22Rv1 (cell line): ENCODE results near the gene SKI.

Experiments used
- H3K27ac ChIP-seq: fragments of 450-650 bp; 2 replicates; pipeline ENCODE4 v1.5.1; 2017
- ZFX ChIP-seq: fragments of 450-650 bp; IDR thresholded peaks from 2 replicates; pipeline ENCODE4 v1.6.1; 2017; ENCODE audit warnings: antibody characterized with exemption, borderline replicate concordance
- TF ChIP-seq, protein P1 (sequence below): fragments of 450-650 bp; IDR thresholded peaks from 2 replicates; pipeline ENCODE4 v1.5.1; 2017; ENCODE audit warnings: mild to moderate bottlenecking

Gene SKI

DNA sequence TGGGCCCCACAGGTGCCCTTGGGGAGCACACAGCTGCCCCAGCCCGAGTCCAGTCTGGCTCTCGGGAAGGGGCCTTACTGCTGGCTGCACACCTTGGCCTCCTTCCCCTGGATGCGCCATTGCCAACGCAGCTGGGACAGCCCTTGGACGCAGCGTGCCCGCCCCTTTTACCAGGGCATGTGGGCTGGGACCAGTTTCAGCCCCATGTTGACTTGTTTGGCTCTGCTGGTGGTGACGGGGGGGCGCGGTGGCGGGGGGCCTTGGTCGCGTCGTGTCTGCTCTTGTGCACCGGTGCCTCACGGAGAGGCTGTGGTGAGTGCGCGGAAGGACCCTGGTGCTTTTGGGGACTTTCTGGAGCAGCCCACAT, 19.6 kb downstream of the SKI start:
- H3K27ac ChIP-seq, result 0 out of 2 replicates have a peak overlapping the region, but pooled peaks have one; percentile 29
- TF ChIP-seq ZFX, result no peak
- TF ChIP-seq, protein P1, sequence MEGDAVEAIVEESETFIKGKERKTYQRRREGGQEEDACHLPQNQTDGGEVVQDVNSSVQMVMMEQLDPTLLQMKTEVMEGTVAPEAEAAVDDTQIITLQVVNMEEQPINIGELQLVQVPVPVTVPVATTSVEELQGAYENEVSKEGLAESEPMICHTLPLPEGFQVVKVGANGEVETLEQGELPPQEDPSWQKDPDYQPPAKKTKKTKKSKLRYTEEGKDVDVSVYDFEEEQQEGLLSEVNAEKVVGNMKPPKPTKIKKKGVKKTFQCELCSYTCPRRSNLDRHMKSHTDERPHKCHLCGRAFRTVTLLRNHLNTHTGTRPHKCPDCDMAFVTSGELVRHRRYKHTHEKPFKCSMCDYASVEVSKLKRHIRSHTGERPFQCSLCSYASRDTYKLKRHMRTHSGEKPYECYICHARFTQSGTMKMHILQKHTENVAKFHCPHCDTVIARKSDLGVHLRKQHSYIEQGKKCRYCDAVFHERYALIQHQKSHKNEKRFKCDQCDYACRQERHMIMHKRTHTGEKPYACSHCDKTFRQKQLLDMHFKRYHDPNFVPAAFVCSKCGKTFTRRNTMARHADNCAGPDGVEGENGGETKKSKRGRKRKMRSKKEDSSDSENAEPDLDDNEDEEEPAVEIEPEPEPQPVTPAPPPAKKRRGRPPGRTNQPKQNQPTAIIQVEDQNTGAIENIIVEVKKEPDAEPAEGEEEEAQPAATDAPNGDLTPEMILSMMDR, result no peak

DNA sequence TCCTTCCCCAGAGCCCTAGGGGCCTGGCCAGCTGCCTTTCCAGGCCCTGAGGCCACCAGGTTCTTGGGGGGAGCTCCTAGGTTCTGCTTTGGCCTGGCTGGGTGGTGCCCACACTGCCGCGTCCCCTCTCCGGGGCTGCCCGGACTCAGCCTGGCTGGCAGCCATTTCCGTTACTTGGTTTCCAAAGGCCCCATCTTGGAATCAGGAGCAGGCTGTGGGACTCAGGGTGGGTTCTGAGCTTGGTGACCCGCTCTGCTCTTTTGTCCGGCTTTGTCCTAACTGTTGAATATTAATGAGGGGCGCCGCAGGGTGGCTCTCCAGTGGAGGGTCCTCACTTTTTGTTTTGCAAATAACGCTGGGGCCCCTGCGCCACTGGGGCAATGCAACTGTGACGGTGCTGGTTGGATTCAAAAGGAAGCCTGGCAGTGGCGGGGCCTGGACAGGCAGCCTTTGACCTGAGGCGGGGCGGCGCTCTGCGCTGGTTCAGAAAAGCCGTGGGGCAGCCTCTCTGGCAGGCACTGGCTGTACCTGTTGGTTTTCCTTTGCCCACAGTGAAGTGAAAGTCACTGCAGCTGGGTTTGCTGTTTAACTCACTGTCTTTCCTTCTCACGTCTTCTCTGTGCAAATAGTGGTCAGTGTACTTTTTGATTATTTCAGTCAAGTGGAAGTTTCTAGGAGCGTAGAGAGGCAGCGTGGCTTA, 20.2 kb downstream of the SKI start:
- TF ChIP-seq, protein P1, result no peak
- TF ChIP-seq ZFX, result no peak
- H3K27ac ChIP-seq, result 0 out of 2 replicates have a peak overlapping the region, but pooled peaks have one; percentile 29

DNA sequence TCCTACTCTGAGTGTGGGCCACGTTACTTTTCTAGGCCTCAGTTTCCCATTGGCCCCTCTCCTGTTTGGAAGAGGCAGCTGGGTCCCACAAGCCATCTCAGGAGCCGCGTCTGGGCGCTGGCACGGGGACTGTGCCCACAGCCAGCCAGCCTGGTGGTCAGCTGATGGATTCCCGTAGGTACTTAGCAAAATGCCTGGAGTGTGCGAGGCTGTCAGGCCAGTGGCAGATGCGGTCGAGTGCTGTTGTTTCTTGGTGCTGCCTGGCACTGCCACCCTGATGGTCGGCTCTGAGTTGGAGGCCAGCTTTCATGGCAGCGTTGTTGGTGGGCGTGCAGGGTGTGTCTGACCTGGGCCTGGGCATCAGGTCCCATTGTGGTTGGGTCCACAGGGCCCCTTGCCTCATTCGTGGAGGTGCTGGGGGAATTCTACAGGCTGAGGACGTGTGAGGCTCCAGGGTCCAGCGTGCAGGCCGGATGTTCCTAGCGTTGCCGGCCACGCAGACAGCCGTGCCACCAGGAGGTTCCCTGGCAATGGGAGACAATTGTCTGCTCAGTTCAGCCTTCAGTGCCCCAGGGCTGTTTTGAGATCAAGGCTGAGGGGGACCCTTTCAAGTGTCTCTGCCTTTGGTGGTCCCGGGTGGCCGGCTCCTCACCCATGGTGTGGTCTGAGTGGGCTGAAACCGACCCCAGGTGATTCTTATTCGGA, 20.9 kb downstream of the SKI start:
- TF ChIP-seq, protein P1, result no peak
- TF ChIP-seq ZFX, result no peak
- 0 out of 2 replicates have a peak overlapping the region, but pooled peaks have one; percentile 29 for H3K27ac ChIP-seq

DNA sequence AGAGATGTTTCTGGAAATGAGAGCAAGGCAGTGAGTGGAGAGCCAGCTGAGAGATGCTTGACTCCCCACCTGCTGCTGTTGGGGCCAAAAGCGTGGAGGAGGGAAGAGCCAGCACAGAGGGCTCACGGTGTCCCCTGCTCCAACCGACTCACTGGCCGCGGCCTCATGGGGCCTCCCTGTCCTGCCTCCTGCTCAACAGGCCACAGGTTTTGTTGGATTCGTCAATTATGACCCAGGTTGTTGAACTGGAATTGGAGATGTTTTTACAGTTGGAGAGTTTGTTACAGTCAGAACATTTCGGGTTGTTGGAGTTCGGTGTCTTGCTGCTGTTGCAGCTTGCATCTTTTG, 21.4 kb downstream of the SKI start:
- no peak overlapping the region for H3K27ac ChIP-seq
- no peak for TF ChIP-seq ZFX
- TF ChIP-seq, protein P1, result no peak

DNA sequence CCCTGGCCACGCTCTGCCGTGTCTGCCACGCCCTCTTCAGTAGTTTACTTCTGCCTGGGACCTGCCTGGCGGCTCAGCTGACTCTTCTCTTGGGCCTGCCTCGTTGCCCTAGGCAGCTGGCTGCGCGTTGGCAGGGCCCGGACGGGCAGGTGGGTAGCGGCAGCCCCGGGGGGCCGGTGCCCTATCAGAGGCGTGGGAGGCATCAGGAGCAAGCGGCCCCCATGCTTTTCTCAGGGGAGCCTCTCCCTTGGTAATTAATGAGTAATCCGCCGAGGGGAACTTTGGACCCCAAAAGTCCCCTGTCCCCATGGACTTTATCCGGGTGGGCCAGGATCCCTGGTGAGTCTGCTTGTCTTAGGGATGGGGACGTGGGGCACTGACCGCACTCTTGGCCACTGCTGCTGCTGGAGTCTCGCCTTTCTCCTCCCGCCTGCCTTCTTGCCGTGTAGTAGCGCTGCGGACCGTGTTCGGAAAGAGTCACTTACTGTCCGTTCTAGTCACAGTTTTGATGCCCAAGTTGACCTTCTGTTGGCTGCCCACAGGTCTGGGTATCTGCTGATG, 22.7 kb downstream of the SKI start:
- no peak overlapping the region for H3K27ac ChIP-seq
- TF ChIP-seq, protein P1, result no peak
- TF ChIP-seq ZFX, result no peak

DNA sequence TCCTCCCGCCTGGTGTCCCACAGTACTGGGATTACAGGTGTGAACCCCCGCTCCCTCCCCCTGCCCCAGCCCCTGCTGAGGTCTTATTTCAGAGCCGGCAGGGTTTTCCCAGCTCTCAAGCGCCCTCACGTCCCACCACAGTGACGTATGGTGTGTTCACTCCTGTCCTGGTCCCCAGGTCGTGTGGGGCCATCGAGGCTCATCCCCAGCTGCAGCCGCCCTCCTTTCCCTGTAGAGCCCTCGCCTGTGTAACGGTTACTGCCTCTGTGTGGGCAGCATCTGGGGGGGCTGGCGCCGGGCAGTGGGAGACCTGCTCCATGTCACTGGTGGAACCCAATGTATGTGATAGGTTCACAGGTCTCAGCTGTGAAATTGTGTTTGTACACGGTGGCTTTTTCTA, 23.2 kb downstream of the SKI start:
- no peak overlapping the region for H3K27ac ChIP-seq
- no peak for TF ChIP-seq ZFX
- TF ChIP-seq, protein P1, result no peak

DNA sequence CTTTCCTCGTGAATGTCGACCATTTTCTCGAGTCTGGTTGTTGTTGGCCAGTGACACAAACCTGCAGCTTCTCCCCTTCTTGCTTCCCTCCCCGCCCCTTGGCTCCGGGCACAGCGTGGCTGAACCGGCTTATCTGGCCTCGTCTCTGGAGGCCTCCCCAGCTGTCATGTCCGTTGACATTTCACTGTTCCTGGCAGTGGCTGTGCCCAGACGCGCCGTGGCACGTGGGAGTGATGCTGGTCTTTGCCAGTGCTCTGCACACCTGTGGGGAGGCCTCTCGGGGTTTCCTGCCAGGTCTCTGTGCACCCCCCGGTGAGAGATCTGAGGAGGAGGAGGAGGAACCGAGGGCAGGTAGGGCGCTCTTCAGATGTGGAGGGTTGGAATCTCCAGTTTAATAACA, 23.7 kb downstream of the SKI start:
- TF ChIP-seq, protein P1, result no peak
- TF ChIP-seq ZFX, result no peak
- no peak overlapping the region for H3K27ac ChIP-seq
